ENCODE results near the gene ZNF638. TPM values are rescaled to one million over a fixed set of nuclear protein-coding genes. Genes with fewer than 3 reads are reported as not detected.

The ZNF638 gene
- total and polyA plus RNA-seq, 4 donors = 24.8 to 151 (median 56.1) TPM

GRCh38 chr2:71422786-71423185 lies 91.2 kb downstream of the ZNF638 start (continued):
- TF ChIP-seq CTCF (IDR thresholded peaks at IDR 0.05; ENCODE audit: low read depth, low read length, missing input control) (no peak), JUND (IDR thresholded peaks at IDR 0.05) (no peak), MAX (IDR thresholded peaks at IDR 0.05) (no peak), NR2F2 (IDR thresholded peaks at IDR 0.05) (no peak)

- Histone ChIP-seq H3K9ac (ENCODE audit: low read depth in 1 of 2, low read length in 2 of 2) (no peak overlapping the region), H3K4me1 (ENCODE audit: control insufficient read depth in 4 of 4, insufficient read depth in 4 of 4, low read length in 3 of 4) (peaks cover 5 to 28% (median 13%) of the 10 kb centered on the region in 4 donors), H3K27me3 (ENCODE audit: control insufficient read depth in 4 of 4, insufficient read depth in 4 of 4, low read length in 3 of 4) (no peaks in the 10 kb centered on the region), H3K27ac (ENCODE audit: low read depth in 1 of 2, low read length in 2 of 2) (no peak overlapping the region), H3K9me3 (ENCODE audit: control insufficient read depth in 4 of 4, low read length in 3 of 4) (no peaks in the 10 kb centered on the region), H3K4me3 (ENCODE audit: low read depth in 1 of 3, low read length in 3 of 3) (no peak overlapping the region), H3K36me3 (ENCODE audit: control insufficient read depth in 4 of 4, insufficient read depth in 3 of 4, low read depth in 1 of 4, low read length in 3 of 4) (peaks cover 1 to 32% (median 14%) of the 10 kb centered on the region in 4 donors)
- 85% methylated on average over 3 of the region's 3 CpGs for WGBS
- no peak for DNase-seq (ENCODE audit: low spot score)
- TF ChIP-seq JUND (IDR thresholded peaks at IDR 0.05) (no peak), RAD21 (IDR thresholded peaks at IDR 0.05) (no peak), TAF1 (conservative IDR thresholded peaks at IDR 0.05) (no peak), ATF3 (IDR thresholded peaks at IDR 0.05) (no peak), SP1 (IDR thresholded peaks at IDR 0.05) (no peak), FOXA2 (IDR thresholded peaks at IDR 0.05) (no peak), YY1 (IDR thresholded peaks at IDR 0.05) (no peak), RXRA (IDR thresholded peaks at IDR 0.05) (no peak), EGR1 (IDR thresholded peaks at IDR 0.05; ENCODE audit: low read depth in 2 of 2) (no peak), FOXA1 (IDR thresholded peaks at IDR 0.05) (no peak), HNF4A (conservative IDR thresholded peaks at IDR 0.05) (no peak), CTCF (IDR thresholded peaks at IDR 0.05; ENCODE audit: low read depth, low read length, missing input control) (no peak), GABPA (IDR thresholded peaks at IDR 0.05 in 1 of 2, conservative IDR thresholded peaks at IDR 0.05 in 1 of 2) (no peak), NR2F2 (IDR thresholded peaks at IDR 0.05) (no peak)
Observed at GRCh38 chr2:71423817-71424420, 92.3 kb downstream of the ZNF638 start.

GRCh38 chr2:71426721-71427120 lies 95.1 kb downstream of the ZNF638 start:
- H3K9me3 ChIP-seq (ENCODE audit: control insufficient read depth in 4 of 4, low read length in 3 of 4) = no peaks in the 10 kb centered on the region
- WGBS = 99% methylated on average over 2 of the region's 2 CpGs
- H3K9ac ChIP-seq (ENCODE audit: low read depth in 1 of 2, low read length in 2 of 2) = no peak overlapping the region
- H3K4me3 ChIP-seq (ENCODE audit: low read depth in 1 of 3, low read length in 3 of 3) = no peak overlapping the region
- TF ChIP-seq CTCF (IDR thresholded peaks at IDR 0.05; ENCODE audit: low read depth, low read length, missing input control) (no peak), MAX (IDR thresholded peaks at IDR 0.05) (no peak), RAD21 (IDR thresholded peaks at IDR 0.05) (no peak), GABPA (IDR thresholded peaks at IDR 0.05 in 1 of 2, conservative IDR thresholded peaks at IDR 0.05 in 1 of 2) (no peak)
- no peak for DNase-seq (ENCODE audit: low spot score)
- H3K27me3 ChIP-seq (ENCODE audit: control insufficient read depth in 4 of 4, insufficient read depth in 4 of 4, low read length in 3 of 4) = no peaks in the 10 kb centered on the region
- peaks cover 3 to 28% (median 20%) of the 10 kb centered on the region in 4 donors for H3K4me1 ChIP-seq (ENCODE audit: control insufficient read depth in 4 of 4, insufficient read depth in 4 of 4, low read length in 3 of 4)
- H3K27ac ChIP-seq (ENCODE audit: low read depth in 1 of 2, low read length in 2 of 2) = no peak overlapping the region
- peaks cover 1 to 39% (median 19%) of the 10 kb centered on the region in 4 donors for H3K36me3 ChIP-seq (ENCODE audit: control insufficient read depth in 4 of 4, insufficient read depth in 3 of 4, low read depth in 1 of 4, low read length in 3 of 4)
